Effector CD4-positive, alpha-beta T cell (primary cell): ENCODE results near the gene REEP1.

Experiments used
- DNase-seq: peaks from one replicate; pipeline ENCODE4 v3.0.0-alpha.2; 2020

The REEP1 gene

DNA sequence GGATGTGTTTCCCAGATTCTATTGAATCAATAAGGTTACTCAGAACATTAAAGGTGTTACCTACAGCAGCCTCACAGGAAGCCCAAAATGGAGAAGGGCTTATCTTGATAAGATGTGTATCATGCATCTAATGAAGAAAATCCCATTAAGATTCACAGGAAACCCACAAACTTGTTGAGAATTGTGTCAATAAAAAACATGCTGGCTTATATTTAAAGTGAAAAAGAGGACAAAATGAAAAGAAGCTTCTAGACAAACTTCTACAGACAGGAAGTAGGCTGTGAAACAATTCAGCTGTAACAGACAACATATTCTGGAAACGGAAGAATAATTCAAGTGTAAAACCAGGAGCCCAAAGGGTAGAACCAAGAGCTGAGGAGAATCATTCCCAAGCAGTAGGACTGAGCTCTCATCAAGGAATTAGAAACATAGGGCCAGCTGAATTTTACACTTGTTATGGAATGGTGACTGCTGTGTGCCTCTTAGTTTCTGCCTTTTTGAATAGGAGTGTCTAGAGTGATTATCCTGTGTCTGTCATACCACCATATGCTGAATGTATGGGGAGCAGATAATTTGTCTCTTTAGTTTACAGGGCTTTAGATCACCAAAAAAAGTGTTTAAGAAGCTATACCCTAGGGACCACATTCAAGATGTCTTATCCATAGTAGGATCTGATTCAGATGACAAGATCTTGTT is 151.8 kb downstream of the REEP1 start:
- DNase-seq: no peak

DNA sequence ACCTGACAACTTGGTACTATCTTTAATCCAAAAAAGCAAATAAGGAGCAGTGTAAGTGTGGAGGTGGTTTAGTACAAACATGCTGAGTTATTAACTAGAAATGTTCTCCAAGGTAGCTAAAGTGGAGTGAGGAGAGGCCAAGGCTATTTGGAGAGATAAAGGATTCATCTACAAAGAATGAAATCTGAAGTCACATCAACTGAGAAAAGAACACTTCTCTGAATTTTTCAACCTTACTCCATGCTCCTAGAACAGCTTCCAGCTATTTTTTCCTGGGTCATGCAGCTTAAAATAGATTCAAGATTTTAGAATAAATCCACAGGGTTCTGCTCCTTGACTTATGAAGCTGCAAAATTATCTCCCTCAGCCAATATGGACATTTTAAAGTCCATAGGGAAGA is 160.8 kb downstream of the REEP1 start:
- no peak for DNase-seq

DNA sequence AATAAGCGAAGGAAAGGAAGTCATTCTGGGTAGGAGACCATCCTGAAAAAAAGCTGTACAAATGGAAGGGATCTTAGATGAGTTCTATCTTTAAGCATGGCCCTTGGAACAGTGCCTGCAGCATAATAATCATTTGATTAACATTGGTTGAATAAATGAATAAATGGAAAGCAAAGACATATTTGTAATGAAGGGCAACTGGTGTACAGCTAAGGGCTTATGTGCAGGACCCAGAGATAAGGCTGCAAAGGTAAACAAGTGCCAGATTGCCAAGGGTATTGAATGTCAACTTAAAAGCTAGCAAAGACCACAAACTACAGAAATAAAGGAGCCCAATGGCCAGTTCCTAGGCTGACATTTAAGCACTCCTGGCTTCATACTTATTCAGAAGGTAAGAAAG is 161.6 kb downstream of the REEP1 start:
- no peak for DNase-seq

DNA sequence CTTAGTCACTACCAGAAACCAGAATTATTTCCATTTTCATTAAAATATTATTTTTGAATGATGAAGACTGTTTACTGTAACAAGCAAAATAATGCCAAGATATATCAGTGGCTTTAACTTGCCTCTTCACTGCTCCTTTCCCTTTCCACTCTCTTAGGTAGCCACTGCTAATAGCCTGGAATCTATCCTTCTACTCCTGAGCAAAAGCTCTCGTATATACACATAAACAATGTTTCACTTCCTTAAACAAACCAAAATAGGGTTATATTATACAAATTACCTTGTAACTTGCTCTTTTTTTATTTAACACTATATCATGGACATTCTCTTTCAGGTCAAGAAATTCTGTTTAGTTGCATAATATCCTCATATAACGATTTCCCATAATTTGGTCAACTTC is 163.0 kb downstream of the REEP1 start:
- DNase-seq: no peak

DNA sequence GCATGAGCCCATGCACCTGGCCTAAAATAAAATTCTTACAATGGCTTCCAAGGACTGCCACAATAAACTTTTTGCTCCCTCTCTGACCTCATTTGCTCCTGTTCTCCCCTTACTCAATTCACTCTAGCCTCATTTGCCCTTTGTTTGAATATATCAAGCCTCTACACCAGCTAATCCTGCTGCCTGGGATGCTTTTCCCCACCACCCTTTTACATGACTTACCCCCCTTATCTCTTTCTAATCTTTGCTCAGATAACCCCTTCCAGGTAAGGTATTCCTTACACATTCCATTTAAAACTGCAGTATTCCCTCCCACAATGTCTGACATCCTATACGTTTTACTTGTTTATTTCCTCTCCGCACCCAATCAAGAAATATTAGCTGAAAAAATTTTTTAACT is 164.8 kb downstream of the REEP1 start:
- no peak for DNase-seq

DNA sequence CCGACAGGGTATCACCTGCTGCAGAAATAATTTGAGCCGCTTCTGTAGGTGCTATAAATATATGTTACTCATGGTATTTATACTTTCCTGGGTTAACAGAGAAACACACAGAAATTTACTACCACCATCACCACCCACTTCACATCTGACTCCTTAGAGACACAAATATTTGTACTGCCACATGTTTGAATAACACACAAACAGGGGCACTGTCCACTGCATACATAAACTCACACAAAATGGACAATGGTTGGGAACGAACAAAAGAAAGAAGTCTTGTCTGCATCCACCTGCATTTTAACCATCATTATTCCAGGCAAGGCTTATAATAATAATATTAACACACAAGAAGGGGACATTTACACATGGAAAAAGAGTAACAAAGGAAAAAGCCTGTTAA is 166.1 kb downstream of the REEP1 start:
- DNase-seq: no peak

DNA sequence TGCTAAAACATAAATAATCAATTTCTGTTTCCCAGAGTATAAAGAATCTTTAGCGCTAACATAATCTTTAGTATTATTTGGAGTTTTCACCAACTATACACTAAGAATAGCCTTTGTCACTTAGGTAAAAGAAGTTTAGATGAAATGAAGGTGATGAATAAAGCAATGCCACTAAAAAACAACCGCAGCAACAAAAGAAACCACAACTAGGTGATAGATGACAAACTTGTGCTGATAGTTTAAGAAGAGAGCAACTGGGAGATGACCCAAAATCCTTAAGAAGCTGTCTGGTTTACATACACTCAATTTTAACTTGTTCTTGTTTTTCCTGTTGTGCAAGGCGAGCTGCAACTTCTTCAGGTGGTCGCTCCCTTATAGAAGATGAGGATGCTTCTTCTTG is 167.0 kb downstream of the REEP1 start:
- no peak for DNase-seq
